Choroid plexus epithelial cell (primary cell): ENCODE data around the gene DTNBP1.
A peak's percentile ranks its signal among the peaks of the same experiment; 100 is the strongest.

Source experiments
- DNase-seq: peaks from one replicate; pipeline ENCODE4 v3.0.0-alpha.2; 2010; ENCODE audit warnings: low read depth
- H3K4me3 ChIP-seq: 2 replicates; pipeline ENCODE4 v1.5.1; 2011; ENCODE audit warnings: low read depth, mild to moderate bottlenecking, control low read depth, low read length, moderate library complexity
- CTCF ChIP-seq: conservative IDR thresholded peaks from 2 replicates; pipeline ENCODE4 v1.5.1; 2011; ENCODE audit warnings: low read depth, mild to moderate bottlenecking, control low read depth, inconsistent platforms, low read length, moderate library complexity

The DTNBP1 gene

DNA sequence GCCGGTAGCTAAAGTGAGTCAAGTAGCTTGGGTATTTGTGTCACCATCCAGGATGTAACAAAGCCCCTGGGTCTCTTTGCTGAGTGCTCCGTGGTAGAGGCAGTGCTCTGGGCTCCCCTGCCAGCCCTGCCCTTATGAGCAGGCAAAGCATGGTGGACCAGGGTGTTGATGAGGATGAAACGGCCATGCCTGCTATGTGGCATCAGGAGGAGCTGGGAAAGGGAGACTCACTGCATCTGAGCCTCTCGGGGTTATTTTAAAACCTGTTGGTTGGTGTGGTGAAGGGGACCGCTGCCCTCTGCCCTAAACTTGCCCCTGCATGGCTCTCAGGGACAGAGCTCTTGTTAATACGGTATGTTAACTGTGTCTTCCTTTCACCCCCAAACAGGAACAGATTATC is 143.1 kb downstream of the DTNBP1 start:
- H3K4me3 ChIP-seq: no peak overlapping the region
- no peak for DNase-seq
- no peak for TF ChIP-seq CTCF

DNA sequence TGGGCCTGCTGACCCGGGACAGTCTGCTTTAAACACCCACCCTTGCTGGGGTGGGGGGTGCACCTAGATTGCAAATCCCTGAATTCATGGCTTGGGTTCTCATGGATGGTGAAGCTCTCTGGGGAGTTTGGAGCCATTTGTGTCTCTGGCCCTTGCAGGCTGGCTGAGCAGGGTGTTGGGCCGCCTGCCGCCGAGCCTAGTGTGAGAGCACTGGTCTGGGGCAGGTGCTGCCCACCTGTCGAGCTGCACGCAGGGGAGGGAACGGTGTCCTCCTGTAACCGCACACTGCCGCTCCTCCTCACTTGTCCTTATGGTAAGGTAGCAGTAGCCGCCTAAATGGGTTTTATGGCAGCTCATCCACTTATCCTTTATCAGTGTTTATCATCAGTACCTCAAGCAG is 143.9 kb downstream of the DTNBP1 start:
- H3K4me3 ChIP-seq: no peak overlapping the region
- DNase-seq: no peak
- TF ChIP-seq CTCF: no peak

- no peak overlapping the region for H3K4me3 ChIP-seq
- no peak for DNase-seq
Measured at GRCh38 chr6:15518057-15518456, 144.8 kb downstream of the DTNBP1 start.

DNA sequence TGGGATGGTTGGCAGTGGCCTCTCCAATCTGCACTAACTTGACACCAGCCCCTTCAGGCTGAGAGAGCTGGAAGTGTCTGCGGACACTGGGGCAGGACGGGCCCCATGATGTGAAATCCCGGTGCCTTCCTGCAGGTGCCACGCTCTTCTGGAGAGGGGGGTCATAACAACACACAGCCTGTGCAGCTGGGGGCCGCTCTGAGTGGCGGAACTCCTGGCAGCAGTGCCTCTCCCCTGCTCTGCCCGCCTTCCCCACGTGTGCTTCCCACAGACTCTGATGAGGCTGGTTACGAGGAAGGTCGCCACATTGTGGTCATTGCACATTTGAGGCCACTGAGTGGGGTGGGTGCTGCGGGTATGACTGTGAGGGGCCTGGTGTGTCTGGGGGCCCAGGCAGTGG is 145.2 kb downstream of the DTNBP1 start:
- no peak overlapping the region for H3K4me3 ChIP-seq
- DNase-seq: no peak
- TF ChIP-seq CTCF: no peak

More at GRCh38 chr6:15518057-15518456, 144.8 kb downstream of the DTNBP1 start:
- TF ChIP-seq CTCF: no peak

DNA sequence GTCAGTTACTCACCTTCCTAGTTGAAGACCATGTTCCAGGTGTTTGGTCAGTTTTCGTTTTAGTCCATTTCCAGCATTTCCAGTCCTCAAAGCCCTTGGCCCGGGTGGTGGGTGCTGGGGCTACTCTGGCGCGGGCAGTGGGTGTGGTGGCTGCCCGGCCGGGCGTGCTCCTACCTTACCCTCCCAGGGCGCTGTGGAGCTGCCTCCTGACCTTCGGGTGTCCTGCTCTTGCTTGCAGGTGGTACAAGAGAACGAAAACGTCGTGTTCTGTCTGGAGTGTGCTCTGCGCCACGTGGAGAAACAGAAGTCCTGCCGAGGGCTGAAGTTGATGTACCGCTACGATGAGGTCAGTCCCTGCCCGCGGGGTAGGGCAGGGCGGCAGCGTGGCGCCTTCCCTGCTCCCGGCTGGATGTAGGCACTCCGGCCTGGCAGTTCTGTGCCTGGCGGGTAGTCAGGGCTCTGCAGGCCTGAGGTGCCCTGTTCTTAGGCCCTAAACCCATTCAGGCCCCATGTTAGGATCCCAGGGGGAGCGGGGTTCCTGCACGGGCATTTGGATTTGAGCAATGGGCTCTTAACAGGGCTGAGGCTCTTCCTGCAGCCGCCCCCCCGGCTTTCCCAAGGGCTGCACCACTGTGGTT is 145.8 kb downstream of the DTNBP1 start:
- no peak overlapping the region for H3K4me3 ChIP-seq
- no peak for DNase-seq
- TF ChIP-seq CTCF: no peak

GRCh38 chr6:15516378-15516777 is 146.4 kb downstream of the DTNBP1 start:
- no peak overlapping the region for H3K4me3 ChIP-seq
- DNase-seq: no peak
- no peak for TF ChIP-seq CTCF

GRCh38 chr6:15515660-15516375 is 147.0 kb downstream of the DTNBP1 start:
- peak; percentile 10 for TF ChIP-seq CTCF
- no peak for DNase-seq

More at GRCh38 chr6:15515660-15516375, 147.0 kb downstream of the DTNBP1 start:
- H3K4me3 ChIP-seq: no peak overlapping the region
